ENCODE results near the gene PMS1.

Gene PMS1

DNA sequence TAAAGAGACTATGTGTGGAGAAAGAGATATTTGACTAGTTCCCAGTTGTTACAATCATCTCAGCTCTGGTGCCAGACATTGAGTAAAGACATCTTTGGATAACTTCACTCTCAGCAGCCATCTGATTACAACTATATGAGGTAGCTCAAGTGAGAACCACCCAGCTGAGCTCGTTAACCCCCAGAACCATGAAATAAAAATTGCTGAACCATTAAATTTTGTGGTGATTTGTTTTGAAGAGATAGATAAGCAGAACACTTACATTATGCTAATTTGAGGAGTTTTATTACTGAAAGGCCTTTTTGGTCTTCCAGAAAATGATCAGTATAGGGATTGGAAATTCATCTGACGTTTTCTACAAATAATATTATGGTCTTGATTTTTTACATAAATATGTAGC, 101.1 kb downstream of the PMS1 start:
- TF ChIP-seq, protein P1, sequence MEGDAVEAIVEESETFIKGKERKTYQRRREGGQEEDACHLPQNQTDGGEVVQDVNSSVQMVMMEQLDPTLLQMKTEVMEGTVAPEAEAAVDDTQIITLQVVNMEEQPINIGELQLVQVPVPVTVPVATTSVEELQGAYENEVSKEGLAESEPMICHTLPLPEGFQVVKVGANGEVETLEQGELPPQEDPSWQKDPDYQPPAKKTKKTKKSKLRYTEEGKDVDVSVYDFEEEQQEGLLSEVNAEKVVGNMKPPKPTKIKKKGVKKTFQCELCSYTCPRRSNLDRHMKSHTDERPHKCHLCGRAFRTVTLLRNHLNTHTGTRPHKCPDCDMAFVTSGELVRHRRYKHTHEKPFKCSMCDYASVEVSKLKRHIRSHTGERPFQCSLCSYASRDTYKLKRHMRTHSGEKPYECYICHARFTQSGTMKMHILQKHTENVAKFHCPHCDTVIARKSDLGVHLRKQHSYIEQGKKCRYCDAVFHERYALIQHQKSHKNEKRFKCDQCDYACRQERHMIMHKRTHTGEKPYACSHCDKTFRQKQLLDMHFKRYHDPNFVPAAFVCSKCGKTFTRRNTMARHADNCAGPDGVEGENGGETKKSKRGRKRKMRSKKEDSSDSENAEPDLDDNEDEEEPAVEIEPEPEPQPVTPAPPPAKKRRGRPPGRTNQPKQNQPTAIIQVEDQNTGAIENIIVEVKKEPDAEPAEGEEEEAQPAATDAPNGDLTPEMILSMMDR (conservative IDR thresholded peaks at IDR 0.05): no peak
- no peak for TF ChIP-seq ZFX (IDR thresholded peaks at IDR 0.05)
- H3K27ac ChIP-seq: no peak overlapping the region

DNA sequence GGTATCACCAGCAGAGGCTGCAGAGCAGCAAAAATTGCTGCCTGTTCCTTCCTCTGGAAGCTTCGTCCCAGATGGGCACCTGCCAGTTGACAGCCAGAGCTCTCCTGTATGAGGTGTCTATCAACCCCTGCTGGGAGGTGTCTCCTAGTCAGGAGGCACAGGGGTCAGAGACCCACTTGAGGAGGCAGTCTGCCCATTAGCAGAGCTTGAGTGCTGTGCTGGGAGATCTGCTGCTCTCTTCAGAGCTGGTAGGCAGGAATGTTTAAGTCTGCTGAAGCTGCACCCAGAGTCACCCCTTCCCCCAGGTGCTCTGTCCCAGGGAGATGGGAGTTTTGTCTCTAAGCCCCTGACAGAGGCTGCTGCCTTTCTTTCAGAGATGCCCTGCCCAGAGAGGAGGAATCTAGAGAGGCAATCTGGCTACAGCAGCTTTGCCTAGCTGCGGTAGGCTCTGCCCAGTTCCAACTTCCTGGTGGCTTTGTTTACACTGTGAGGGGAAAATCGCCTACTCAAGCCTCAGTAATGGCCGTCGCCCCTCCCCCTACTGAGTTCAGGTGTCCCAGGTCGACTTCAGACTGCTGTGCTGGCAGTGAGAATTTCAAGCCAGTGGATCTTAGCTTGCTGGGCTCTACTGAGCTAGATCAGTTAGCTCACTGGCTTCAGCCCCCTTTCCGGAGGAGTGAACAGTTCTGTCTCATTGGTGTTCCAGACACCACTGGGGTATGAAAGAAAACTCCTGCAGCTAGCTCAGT, 108.5 kb downstream of the PMS1 start:
- H3K27ac ChIP-seq: peak overlapping the region; percentile 38

DNA sequence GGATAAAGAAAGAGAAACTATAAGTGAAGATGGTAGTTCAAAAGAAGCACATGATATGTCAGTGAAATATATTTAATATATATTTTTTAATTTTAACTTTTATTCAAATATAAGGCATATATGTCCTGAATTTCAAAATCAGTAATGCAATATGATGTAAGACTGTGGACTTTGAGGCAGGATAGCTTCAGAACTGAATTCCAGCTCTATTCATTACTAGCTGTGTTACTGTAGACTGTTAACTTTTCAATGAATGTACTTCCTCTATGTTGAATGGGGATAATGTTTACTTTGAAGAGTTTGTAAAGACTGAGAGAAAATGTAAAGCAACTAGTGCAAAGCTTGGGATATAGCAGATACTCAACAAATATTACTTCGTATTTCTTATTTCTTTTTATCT, 112.6 kb downstream of the PMS1 start:
- H3K27ac ChIP-seq: no peak overlapping the region
- TF ChIP-seq, protein P1 (conservative IDR thresholded peaks at IDR 0.05): no peak
- TF ChIP-seq ZFX (IDR thresholded peaks at IDR 0.05): no peak

DNA sequence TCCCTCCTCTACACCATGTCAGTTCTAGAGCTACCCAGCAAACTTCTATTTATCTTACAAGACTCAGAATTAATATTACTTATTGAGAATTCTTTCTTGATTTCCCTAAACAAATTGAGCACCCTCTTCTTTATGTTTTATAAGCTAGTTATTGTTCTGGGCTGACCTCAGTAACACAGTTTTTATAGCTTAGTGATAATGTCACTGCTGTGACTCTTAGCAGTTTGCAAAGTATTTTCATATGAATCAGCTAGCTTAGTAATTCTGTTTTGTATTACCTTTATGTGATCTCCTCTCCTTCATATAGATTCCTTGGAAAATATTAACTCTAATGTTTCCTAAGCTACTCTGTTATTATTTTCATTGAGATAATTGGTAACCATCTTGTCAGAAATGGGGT, 114.9 kb downstream of the PMS1 start:
- no peak overlapping the region for H3K27ac ChIP-seq
- TF ChIP-seq, protein P1 (conservative IDR thresholded peaks at IDR 0.05): no peak
- TF ChIP-seq ZFX (IDR thresholded peaks at IDR 0.05): no peak

DNA sequence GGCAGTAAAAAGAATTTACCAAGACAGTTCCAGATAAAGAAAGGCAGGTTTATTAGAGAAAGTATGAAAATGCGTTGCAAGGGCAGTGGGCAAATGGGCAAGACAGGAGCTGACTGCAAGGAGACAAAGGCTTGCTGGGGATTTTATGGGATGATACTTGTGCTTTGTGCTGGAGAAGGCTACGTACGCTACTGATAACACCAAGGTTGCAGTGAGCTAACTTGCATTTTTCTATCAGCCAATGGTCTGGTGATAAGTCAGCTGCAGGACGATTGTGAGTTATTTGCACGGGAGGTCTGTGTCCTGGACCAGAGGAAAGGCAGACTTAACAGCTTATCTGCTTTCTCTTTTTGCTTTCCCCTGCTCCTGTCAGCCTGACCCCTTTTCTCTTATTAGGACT, 116.5 kb downstream of the PMS1 start:
- TF ChIP-seq, protein P1 (conservative IDR thresholded peaks at IDR 0.05): no peak
- no peak for TF ChIP-seq ZFX (IDR thresholded peaks at IDR 0.05)
- no peak overlapping the region for H3K27ac ChIP-seq

DNA sequence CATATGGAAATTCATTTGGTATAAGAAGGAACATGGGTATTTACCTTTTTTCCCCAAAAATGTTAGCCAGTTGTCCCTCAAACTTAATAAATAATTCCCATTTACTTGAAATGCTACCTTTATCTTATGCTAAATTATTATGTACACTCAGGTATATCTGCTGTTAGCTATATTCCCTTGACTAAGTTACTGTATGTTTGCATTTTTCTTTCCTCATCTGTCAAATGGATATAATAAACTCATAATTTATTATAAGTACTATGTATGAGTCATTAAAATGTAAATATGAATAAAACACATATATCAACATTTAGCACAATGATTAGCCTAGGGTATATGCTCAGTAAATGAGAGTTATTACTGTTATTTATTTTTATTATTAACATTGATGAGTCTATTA, 117.4 kb downstream of the PMS1 start:
- TF ChIP-seq, protein P1 (conservative IDR thresholded peaks at IDR 0.05): no peak
- TF ChIP-seq ZFX (IDR thresholded peaks at IDR 0.05): no peak
- H3K27ac ChIP-seq: no peak overlapping the region

DNA sequence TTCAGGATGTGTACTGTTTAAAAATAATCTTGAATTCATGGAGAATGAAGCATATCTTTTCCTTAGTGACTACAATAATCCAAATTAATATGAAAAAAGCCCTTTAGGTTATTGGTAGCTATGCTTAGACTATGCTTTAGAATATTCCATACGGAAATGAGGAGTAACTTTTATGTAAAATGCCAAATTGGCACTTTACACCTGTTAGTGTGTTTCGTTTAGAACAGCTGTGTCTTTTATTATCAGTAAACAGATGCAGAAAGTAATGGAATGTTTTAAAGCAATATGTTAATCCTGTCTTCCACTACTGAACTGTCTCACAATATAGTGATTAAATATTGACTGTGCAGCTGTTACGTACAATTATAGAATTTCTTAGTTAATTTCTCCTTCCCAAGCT, 129.6 kb downstream of the PMS1 start:
- TF ChIP-seq, protein P1 (conservative IDR thresholded peaks at IDR 0.05): no peak
- no peak for TF ChIP-seq ZFX (IDR thresholded peaks at IDR 0.05)
- H3K27ac ChIP-seq: no peak overlapping the region

DNA sequence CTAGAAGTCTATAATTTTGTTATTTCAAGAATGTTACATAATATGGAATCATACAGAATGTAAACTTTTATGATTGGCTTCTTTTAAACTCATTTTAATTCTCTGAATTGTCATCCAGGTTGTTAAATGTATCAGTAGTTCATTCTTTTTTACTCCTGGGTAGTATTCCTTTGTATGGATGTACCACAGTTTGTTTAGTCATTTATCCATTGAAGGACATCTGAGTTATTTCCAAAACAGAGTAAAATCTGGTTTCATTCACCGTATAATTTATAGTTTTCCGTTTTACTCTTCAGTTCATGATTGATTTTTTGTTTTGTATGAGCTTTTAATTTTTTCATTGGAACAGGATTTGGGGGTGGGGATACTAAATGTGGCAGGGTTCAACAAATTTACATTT, 132.4 kb downstream of the PMS1 start:
- no peak overlapping the region for H3K27ac ChIP-seq
- TF ChIP-seq, protein P1 (conservative IDR thresholded peaks at IDR 0.05): no peak
- TF ChIP-seq ZFX (IDR thresholded peaks at IDR 0.05): no peak

All from C4-2B (cell line).